HG03520 (cell line): ENCODE data around the gene PDYN.

Experiments used
- ATAC-seq: cut with Tn5 transposase; IDR thresholded peaks from one replicate; pipeline ENCODE4 v1.9.1; 2021; ENCODE audit warnings: mild to moderate bottlenecking, moderate library complexity; ENCODE audit not compliant: unreplicated experiment

PDYN gene

DNA sequence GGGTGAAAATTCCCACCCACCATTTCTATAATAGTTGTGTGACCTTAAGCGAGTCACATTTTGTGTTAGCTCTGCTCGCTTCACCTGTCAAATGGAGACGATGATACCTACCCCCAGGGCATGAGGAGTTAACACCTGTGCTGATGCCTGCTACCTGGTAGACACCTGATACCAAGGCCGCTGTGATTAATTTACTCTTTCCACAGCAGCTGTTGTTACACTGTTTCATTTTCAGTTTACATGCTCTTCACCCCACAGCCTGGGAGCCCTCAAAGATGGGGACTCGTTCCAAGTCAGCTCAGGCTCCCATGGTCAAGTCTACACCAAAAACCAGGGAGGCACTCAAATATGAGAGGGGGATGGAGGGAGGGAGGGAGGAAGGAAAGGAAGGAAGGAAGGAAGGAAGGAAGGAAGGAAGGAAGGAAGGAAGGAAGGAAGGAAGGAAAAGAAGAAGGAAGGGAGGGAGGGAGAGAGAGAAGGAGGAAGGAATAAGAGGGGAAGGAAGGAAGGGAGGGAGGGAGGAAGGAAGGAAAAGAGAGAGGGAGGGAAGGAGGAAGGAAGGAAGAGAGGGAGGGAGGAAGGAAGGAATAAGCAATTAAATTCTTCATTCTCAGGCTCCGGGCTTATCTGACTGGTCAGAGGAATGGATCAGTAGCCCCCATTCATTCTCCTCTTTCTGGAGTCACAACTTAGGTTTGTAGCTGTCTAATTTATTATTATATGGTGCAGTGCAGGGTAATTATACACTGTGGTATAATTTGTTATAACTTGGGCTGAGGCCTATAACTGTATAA lies 40.9 kb downstream of the PDYN start:
- no peak for ATAC-seq

- ATAC-seq: no peak
Measured at GRCh38 chr20:1951436-1952115, 42.3 kb downstream of the PDYN start.

DNA sequence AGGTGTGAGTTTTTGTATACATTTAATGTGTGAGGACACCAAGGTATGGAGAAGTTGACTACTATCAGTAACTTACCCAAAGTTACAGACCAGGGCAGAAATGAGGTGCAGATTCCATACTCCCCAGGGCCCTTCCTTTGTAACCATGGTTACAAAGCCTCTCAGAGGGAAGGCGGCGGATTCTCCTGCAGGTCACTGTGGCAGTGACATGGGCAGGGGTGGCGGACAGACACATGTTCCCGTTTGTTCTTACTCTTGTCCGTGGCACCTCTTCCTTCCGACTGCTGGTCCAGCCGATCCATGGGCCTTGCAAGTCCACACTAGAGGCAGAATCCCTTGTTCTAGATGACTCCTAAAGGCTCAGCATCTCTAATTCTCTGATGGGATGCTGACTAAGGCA lies 43.0 kb downstream of the PDYN start:
- ATAC-seq: no peak

DNA sequence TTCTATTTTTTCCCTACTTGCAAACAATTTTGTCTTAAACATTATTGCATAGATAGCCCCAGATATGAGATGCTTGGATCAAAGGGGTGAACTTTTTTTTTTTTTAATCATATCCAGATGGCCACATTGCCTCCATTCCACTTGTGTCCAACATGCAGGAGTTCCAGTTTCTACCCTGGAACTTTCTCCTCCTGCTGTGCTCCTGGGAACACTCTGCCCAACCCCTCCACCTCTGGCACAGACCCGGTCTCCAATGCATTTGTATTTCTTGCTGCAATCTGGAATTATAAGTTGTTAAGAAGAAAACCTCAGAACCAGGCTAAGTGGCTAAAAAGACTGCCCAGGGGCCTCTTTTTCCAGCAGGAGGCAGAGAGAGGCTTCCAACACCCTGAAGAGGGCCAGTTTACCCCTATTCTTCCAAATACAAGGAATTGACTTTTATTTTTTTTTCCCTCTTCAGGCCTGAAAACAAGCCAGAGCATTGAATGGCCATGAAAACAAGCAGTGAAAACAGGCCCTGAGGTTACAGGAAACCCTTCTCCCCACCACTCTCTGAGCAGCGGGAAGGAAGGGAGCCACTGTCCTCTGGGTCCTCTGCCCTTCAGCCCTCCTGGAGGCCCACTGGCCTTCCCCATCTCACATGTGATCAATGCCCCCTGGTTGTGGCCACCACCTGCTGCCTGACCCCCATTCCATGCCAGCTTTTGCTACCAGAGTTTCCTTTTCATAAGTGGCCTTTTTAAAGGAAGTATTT lies 44.3 kb downstream of the PDYN start:
- no peak for ATAC-seq

DNA sequence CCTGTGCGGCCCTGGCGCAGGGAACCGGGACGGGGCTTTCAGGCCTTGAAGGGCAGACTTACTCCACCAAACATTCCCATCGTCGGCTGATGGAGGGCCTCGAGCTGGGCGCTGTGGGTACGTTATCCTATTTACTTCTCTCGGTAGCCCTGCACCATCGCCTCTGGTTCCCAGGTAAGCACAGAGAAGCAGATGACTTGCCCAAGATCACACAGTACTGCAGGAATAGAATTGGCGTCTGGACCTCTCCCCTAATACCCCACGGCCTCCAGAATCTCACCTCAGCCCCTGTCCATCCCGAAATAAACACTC lies 46.4 kb downstream of the PDYN start:
- ATAC-seq: no peak

GRCh38 chr20:1946762-1947534 lies 46.9 kb downstream of the PDYN start:
- no peak for ATAC-seq

DNA sequence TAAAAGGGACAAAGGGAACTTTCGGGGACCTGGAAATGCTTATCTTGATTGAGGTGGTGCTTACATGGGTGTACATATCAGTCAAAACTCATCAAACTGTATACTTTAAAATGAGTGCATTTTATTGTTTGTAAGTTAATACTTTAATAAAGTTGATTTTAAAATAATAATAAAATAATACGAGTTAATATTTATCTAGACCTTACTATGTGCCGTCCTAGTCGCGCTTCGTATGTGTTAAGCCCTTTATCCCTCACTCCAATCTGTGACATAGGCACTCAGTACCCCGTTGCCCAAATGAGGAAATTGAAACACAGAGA lies 47.5 kb downstream of the PDYN start:
- no peak for ATAC-seq

- no peak for ATAC-seq
Measured at GRCh38 chr20:1945660-1946059, 48.2 kb downstream of the PDYN start.

GRCh38 chr20:1945134-1945618 lies 48.7 kb downstream of the PDYN start:
- ATAC-seq: no peak

DNA sequence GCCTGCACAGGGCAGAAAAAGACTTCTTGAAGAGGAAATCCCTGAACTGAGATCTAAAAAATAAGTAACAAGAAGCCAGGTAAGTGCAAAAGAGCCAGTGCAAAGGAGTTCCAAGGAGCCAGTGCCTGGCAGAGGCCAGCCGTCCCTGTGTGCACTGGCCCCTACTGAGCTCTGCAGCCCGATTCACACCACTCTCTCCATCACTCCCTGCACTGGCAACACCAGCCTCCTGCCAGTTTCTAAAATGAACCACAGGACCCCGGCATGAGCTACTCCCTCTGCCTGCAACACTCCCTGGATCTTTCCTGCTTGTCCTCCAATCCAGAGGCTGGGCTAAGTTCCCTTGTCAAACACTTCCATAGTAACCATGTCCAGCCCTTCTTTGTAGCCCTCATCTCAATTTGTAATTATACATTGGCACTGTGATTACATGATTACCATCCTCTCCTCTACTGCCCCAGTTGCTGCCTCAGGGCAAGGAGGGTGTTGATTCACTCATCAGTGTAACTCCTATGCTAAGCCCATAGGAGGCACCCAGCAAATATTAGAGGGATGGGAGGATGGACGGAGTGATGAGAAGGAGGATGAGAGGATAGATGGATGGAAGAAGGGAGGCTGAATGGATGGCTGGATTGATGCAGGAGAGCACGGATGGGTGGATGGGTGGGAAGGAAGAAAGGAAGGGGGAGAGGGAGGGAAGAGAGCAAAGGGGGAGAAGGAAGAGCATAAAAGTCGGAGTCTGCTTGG lies 49.3 kb downstream of the PDYN start:
- ATAC-seq: no peak

DNA sequence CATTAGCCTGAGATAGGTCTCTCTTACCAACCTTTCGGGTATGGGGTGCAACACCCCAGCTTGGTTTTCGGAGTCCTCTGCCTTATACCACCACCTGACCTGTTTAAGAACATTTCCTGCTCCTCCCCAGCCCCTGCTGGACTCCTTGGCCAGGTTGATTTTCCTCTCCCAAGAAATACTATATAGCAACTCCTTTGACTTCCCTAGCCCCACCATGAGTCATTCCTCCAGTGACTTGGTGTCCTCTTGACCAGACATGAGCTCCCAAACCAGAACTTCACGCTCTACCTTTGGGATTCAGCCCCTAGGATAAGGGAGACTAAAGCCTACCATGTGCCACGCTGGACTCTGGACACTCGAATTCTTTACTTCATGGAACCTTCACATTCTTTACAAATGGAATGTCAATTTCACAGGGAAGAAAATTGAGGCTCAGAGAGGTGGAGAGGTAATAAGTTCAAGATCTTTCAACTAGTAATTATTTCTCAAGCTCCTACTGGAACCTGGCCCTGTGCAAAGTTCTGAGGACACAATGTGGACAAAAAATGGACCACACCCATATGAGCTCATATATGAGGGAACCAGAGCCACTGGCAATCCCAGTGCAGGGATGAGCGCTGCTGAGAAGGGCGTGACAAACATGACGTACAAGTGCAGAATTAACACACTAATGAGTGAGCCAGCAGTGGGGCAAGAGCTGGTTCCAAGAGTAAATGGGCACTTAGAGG lies 50.4 kb downstream of the PDYN start:
- no peak for ATAC-seq

DNA sequence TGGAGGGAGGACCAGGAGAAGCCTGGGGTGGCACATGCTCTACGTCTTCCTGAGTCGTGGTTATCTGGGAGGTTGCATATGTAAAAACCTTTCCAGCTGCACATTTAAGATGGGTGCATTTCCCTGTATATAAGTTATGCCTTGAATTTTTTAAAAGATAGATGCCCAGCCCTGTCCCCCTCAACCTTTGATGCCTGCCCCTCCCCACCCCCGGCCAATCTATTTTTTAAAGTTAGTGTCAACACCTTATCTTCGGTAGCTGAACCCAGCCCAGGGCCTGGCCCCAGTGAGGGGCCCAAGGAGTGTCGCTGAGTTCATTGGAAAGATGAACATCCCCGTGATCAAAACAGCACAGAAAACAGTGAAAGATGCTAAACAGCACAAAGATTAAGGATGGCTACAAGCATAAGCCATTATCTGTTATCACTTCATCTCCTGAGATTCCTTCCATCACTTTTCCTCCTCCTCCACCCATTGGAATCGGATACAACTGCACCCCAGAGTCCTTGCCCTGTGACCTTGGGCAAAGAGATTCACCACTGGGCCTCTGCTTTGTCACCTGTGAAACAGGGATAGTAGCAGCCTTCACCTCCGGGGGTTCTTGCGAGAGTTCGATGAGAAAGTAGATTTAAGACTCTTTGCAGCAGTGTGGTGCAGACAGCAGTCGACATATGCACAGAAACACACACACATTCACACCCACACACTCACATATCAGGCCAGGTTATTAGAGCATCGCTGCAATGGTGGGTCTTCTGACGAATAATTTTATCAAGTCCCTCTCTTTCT lies 51.2 kb downstream of the PDYN start:
- no peak for ATAC-seq

- no peak for ATAC-seq
Measured at GRCh38 chr20:1942061-1942460, 51.8 kb downstream of the PDYN start.

- ATAC-seq: no peak
Measured at GRCh38 chr20:1941226-1941625, 52.6 kb downstream of the PDYN start.

- ATAC-seq: no peak
Measured at GRCh38 chr20:1940581-1940980, 53.3 kb downstream of the PDYN start.

DNA sequence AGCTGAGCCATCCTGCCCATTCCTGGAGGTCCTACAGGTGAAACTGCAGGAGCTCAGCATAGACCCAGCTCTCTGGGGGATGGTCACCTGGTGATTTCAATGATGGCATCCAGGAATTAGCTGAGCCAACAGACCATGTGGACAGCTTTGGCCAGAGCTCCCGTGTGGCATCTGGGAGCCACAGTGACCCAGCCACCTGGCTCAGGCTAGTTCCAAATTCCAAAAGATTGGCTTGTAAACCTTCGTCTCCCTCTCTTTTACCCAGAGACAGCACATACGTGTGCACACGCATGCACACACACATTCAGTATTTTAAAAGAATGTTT lies 54.6 kb downstream of the PDYN start:
- ATAC-seq: no peak

DNA sequence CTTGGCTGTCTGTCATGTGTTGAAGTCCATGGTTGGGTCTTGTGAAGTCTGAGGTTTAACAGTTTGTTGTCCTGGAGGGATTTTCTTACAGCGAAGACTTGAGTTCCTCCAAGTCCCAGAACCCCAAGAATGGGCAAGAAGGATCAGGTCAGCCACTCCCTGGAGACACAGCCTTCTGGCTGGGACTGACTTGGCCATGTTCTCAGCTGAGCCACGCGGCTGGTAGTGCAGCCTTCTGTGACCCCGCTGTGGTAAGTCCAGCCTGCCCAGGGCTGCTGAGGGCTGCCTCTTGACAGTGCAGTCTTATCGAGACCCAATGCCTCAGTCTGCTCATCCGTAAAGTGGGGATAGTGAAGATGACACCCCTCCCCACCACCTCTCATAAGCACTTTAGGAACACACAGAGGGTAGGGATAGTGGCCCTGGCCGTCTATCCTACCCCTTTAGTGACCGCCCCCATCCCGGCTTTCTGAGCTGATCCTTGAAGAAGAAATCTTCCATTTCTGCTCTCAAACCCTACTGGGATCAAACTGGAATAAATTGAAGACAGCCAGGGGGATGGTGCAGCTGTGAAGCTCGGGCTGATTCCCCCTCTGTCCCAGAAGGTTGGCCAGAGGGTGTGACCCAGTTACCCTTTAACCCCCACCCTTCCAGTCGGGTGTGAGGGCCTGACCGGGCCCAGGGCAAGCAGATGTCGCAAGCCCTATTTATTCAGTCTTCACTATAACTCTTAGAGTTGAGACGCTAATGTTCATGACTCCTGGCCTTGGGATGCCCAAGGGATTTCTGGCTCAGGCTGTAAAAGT lies 55.2 kb downstream of the PDYN start:
- no peak for ATAC-seq

- ATAC-seq: no peak
Measured at GRCh38 chr20:1937316-1937976, 56.4 kb downstream of the PDYN start.
